Stimulated activated CD8-positive, alpha-beta memory T cell treated with anti-CD3 and anti-CD28 coated beads, Interleukin-15, amount 100 ng/mL, for 24 hours (primary cell): ENCODE results near the gene NDUFAF2.

Experiments
- DNase-seq: peaks from one replicate; pipeline ENCODE4 v3.0.0-alpha.2; 2020; ENCODE audit warnings: low read depth

Gene NDUFAF2

GRCh38 chr5:61123145-61123544 lies 178.1 kb downstream of the NDUFAF2 start:
- no peak for DNase-seq

DNA sequence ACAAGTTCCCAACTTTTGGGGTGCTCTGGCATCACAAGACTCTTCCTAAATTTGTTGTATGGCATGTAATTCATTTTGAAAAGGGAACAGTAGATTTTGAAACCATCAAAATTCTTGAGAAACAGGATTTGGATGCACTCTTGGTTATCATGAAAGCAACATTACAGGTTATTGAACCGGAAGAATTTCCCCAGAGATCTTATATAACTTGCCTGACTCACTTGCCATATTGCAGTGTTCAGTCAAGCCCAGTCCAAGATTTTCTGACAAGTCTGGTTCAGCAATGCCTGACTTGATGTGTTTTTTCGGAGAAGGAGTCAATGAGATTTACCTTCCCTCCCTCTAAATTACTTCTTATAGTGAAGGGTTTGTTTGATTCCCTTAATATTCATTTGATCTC lies 185.3 kb downstream of the NDUFAF2 start:
- no peak for DNase-seq

DNA sequence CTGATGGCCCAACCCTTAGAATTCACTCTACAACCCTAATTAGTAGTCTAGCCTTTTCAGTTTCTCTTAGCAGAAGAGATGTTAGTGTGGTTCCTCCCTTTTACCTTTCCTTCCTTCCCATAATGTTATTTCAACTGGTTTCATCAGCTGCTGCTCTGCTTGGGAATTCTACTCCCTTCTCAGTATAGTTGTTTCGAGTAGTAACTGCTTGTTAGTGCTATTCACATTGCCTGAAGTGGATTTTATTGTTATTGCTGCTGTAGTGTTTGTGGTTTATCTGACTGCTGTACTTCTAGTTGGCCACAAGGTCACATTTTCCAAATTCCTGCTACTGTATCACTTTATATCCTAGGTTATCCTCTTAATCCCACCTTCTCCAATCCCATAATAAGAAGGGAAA lies 187.6 kb downstream of the NDUFAF2 start:
- DNase-seq = no peak

DNA sequence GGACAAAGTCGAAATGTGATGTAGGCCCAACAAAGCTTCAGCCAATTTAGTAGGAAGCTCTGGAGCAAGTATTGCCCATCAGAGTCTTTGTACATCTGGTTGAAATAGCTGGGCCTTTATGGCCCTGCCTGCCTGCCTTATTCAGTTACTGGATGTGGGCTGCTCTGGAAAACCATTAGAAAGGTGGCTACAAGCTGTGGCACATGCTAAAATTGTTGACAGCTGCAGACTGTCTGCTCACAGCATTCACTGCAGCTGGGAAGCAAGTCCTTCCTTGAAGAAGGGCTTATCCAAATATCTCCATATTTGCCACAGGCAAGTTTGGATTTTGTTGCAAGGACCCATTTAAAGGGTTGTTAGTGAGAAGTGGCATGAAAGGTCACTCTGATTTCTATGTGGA lies 192.8 kb downstream of the NDUFAF2 start:
- no peak for DNase-seq

- no peak for DNase-seq
Observed at GRCh38 chr5:61139094-61139873, 194.3 kb downstream of the NDUFAF2 start.

- DNase-seq = no peak
Observed at GRCh38 chr5:61139931-61140330, 194.9 kb downstream of the NDUFAF2 start.

GRCh38 chr5:61141801-61142200 lies 196.8 kb downstream of the NDUFAF2 start:
- no peak for DNase-seq

GRCh38 chr5:61142391-61142790 lies 197.4 kb downstream of the NDUFAF2 start:
- no peak for DNase-seq

GRCh38 chr5:61142811-61143210 lies 197.8 kb downstream of the NDUFAF2 start:
- DNase-seq = no peak

- DNase-seq = no peak
Observed at GRCh38 chr5:61148515-61148914, 203.5 kb downstream of the NDUFAF2 start.

DNA sequence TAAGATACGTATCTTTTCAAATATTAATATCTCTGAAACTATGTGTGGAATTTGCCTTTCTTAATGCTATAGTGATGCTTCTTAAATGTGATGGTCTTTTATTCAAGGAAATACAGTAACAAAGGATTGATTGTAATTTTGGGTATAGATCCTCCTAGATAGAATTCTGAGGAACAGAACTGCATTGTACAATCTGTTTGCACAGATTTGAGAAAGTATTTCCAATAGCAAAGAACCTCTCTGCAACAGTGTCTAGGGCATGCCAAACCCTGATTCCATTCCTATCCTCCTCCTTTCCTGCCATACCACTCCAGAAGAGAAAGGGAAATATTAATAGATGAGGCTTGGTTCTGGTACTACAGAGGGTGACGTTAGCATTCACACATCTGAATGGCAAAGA lies 206.9 kb downstream of the NDUFAF2 start:
- DNase-seq = no peak

GRCh38 chr5:61159070-61159469 lies 214.1 kb downstream of the NDUFAF2 start:
- DNase-seq = no peak

GRCh38 chr5:61159836-61160235 lies 214.8 kb downstream of the NDUFAF2 start:
- no peak for DNase-seq

DNA sequence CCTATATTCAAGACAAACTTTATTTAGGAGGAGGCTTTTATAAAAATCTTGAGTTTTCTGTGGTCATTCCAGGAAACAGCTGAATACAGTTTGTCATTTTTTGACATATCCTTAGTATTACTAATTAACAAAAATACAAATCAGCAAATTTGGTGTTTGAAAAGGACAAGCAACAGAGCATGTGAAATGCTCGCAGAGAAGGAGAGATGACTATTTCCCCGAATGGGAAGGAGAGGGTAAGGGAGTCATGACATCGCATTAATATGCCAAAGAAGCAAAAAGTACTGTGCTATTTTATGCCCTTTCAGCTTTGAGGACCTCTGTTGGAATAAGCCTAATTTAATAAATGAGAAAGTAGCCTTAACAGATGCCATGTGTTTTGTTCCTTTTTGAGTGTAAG lies 215.5 kb downstream of the NDUFAF2 start:
- DNase-seq = no peak

GRCh38 chr5:61162010-61162831 lies 217.2 kb downstream of the NDUFAF2 start, which contains the start of gene SMIM15:
Gene SMIM15 (minus strand): TSS chr5:61162468. CDS start chr5:61160171, 2,297 bp downstream.
- DNase-seq = peak; percentile 61

- DNase-seq = no peak
Observed at GRCh38 chr5:61162832-61163567, 218.0 kb downstream of the NDUFAF2 start.

- DNase-seq = no peak
Observed at GRCh38 chr5:61163905-61164304, 218.9 kb downstream of the NDUFAF2 start.

DNA sequence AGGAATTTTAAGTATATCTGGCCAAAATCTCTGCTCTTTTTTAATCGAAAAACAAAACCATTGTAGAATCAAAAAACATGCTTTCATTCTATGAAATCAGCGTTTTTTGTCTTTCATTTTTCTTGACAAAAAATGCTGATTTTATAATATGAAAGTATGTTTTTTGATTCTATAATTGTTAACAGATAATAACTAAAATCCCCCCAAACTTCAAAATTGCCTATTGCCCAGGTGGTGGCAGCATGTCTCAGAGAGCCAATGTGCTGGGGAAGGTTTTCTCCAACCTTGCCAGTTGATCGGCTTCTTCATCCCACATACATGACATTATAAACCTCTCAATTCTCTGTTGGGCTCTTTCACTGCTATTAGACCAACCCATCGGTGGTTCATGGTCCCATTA lies 222.4 kb downstream of the NDUFAF2 start:
- no peak for DNase-seq

- no peak for DNase-seq
Observed at GRCh38 chr5:61168951-61169350, 223.9 kb downstream of the NDUFAF2 start.

DNA sequence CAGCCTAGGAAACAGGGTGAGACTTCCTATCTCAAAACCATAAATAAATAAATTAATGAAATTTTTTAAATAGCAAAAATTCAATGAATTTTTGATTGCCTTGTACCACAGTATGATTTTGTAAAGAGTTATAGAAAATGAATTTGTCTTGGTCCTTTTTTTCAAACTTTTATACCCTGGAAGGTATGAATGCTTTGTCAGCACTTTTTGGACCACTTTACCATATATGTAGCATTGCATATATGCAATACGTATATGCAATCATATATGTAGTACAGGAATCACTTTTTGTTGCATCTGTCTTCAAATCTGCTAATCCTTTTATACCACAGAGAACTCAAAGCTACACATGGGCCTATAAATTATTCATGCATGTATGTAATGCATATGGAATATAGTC lies 226.5 kb downstream of the NDUFAF2 start:
- no peak for DNase-seq

DNA sequence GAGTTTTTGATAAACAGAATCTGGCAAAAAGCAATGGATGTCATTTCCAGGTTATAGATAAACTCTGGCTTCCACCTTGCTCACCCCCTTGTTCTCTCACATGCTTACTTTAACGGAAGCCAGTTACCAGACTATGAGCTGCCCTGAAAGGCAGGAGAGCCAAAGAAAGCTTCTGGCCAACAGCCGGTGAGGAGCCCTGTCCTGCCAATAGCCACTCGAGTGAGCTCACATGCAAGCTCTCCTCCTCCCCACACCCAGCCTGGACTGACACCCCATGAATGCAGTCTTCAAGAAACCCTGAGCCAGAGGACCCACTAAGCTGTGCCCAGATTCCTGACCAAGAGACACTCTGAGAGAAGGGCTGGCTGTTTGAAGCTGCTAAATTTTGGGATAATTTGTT lies 231.6 kb downstream of the NDUFAF2 start:
- DNase-seq = no peak

DNA sequence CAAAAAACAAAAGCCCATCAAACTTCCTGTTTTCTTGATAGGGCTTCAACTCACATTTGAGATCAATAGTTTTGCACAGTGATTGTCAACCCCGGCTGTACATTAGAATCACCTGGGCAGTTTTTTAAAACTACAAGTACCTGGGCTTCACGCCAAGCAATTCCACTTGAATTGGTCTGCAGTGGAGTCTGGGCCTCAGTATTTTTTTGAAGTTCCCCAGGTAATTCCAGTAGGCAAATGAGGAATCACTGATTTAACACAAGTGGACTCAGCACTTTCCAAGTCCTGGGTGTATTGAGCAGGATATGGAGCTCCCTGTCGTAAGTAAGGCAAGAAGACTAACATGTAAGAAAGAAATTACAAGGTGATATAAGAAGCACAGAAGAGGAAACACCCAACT lies 232.1 kb downstream of the NDUFAF2 start:
- no peak for DNase-seq

- no peak for DNase-seq
Observed at GRCh38 chr5:61177716-61178115, 232.7 kb downstream of the NDUFAF2 start.
